CD4-positive, alpha-beta T cell treated with Interleukin-6 at 100 ng/mL for 8 hours (primary cell): ENCODE results near the gene RNF222.
"Not testable (repeated sequence)": the region's sequence is repeated elsewhere in the genome, so short reads cannot be mapped to it uniquely, and the experiment has no call there.

Experiments
- DNase-seq: peaks from one replicate; pipeline ENCODE4 v3.0.0-alpha.2; 2020; ENCODE audit warnings: mixed read lengths, low spot score

Gene RNF222

DNA sequence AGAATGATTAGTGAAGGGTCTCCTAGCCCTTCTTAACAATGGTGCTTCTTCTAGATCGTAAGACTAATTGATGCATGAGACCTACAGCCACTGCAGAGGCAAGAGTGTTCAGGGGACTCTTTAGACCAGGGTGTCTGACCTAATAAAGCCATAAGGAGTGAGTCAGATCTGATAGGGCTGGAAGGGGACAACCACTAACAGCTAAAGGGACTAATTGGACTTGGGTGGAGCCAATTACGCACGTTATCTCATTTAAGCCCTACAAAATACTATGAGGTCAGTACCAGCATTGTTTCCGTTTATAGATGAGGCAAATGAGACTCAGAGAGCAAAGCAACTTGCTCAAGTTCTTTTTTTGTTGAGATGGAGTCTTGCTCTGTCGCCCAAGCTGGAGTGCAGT lies 14.5 kb upstream of the RNF222 start:
- no peak for DNase-seq

DNA sequence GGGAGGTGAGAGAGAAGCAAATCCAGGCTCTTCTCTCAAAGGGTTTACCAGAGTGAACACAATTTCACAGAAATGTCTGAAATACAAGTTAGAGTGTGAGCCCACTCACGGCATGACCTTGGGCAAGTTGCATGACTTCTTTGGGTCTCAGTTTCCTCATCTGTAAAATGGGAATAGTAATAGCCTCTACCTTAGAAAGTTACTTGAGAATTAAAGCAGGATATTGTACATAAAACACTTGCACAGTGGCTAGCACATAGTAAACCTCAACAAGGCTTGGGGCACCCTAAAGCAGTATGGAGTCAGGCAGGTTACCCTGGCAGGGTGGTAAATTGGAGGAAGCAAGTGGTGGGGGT lies 13.2 kb upstream of the RNF222 start:
- no peak for DNase-seq

DNA sequence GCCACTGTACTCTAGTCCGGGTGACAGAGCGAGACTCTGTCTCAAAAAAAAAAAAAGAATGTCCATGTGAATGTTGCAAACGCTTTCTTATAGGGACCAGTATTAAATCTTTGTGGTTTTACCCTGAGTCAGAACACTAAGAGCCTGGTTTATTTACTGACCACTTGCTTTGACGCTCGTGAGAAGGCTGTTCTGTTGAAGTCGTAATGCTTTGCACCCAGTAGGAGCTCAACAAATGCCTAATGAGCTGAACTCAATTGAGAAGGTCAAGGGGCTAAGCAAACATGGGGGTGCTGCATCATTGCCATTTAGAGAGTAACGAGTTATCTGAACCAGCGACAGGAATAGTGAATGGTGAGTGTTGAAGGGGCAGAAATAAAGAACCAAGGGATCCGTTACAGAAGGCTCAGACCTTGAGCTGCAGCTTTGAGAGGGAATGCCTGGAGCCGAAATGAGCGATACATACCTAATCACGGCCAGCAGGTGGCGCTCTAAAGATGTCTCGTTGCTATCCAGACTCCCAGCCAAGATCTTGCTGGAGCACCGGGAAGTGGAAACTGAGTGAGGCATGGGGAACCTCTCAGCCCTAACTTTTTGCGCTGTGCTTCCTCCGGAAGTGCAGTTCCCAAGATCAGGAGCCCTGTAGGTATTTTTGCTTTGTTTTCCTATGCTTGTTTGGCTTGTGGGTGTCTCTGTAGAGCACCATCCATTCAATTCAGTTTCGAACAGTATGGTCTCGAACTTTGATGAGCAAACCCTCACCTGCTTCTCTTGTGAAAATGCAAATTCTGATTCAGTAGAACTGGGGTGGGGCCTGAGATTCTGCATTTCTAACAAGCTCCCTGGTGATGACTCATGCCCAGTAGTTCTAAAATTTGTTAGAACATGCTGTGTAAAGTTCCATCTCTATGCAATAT lies 12.6 kb upstream of the RNF222 start:
- peak; percentile 72 for DNase-seq

- no peak for DNase-seq
These were observed 10.7 kb upstream of the RNF222 start for GRCh38 chr17:8408371-8408770.

GRCh38 chr17:8406174-8406573 lies 8.5 kb upstream of the RNF222 start:
- DNase-seq, result no peak

DNA sequence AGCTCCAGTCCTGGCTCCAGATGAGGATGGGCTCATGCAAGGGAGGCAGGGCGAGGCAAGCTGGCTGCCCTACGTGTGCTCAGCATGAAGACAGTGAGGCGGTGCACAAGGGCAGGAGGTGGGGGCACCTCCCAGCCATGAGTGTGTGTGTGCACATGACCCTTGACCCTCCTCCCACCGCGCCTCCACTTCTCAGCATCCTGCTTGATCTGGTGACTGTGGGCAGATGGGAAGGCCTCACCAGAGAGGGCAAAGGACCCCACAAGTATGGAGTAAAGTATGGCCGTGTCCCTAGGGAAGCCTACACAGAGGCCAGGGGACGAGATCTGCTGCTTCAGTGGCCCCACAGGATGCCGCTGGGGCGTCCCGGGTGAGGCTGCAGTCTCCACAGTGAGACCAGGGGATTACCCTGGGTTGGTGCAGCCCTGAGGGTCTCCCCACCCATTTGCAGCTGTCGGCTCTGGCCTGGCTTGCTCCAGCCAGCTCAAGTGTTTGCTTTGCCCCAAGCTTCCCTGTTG lies 7.9 kb upstream of the RNF222 start:
- no peak for DNase-seq

DNA sequence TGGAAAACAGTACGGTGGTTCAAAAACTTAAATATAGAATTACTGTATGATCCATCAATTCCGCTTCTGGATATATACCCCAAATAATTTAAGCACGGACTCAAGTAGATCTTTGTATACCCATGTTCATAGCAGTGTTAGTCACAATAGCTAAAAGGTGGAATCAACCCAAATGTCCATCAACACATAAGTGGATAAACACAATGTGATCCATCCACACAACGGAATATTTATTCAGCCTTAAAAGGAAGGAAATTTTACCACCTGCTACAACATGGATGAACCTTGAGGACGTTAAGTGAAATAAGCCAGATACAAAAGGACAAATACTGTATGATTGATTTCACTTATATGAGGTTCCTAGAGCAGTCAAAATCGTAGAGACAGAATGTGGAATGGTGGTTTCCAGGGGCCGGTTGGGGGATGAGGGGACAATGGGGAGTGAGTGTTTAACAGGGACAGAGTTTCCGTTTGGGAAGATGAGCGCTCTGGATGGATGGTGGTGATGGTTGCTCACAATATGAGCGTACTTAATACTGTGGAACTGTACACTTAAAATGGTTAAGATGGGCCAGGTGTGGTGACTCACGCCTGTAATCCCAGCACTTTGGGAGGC lies 5.4 kb upstream of the RNF222 start:
- no peak for DNase-seq

DNA sequence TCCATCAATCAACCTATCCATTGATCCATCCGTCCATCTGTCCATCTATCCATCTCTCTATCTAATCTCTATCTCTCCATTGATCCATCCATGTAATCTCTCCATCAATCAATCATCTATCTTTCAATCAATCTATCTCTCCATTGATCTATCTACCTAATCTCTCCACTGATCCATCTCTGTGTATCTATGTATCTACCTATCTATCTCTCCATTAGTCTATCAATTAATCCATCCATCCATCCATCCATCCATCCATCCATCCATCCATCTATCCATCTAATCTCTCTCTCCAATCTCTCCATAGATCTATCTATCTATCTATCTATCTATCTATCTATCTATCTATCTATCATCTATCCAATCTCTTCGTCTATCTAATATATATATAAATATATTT lies 3.5 kb upstream of the RNF222 start:
- DNase-seq, result no peak

DNA sequence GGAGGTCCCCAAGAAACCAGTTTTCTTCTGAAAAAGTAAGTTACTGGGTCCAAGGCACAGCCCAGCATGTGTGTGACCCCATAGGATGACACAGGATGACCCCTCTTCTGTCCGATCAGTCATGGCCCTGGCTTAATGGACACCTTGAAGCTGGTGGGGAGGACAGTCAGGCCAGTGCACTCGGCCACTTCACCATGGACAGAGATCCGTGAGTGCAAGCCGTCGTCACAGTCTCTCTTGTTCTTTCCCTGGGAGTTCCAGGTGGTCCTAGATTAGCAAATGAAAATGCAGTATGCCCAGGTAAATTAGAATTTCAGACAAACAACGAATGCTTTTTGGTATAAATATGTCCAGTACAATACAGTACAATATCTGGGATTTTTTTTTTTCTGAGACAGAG lies 1.4 kb upstream of the RNF222 start:
- no peak for DNase-seq

- not testable (repeated sequence) for DNase-seq
These were observed 3.1 kb downstream of the RNF222 start for GRCh38 chr17:8394497-8394896.

DNA sequence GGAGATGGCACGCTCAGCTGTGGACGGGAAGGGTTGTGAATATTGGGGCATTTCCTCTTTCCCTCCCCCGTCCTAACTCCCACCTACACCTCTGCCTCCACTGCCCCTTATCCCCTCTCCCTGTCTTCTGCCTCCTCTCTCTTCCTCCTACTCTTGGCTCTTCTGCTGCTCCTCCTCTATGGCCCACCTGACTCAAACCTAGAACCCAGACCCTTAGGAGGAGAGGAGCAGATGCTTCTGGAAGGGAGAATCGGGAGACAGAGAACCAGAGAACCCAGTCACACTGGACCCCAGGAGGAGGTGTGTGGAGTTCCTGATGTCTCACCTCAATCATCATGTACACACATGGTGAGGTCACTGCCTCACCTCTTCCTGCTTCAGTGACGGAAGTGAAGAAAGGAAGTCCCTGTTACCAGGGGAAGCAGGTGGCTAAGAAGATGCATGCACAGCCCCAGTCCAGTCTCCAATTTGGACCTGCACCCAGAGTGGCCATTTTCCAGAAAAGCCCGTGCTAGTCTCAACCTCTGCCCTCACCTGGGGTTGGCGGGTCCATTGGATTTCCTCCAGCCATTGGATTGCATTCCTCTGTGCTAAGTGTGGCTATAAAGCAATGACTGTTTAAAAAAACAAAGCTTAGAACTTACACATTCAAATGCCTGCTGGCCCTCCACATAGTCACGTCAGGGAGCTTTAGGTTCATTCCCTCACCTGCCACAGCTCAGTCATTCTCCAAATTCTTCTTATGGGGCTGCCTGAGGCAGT lies 4.0 kb downstream of the RNF222 start:
- DNase-seq, result peak; percentile 54

DNA sequence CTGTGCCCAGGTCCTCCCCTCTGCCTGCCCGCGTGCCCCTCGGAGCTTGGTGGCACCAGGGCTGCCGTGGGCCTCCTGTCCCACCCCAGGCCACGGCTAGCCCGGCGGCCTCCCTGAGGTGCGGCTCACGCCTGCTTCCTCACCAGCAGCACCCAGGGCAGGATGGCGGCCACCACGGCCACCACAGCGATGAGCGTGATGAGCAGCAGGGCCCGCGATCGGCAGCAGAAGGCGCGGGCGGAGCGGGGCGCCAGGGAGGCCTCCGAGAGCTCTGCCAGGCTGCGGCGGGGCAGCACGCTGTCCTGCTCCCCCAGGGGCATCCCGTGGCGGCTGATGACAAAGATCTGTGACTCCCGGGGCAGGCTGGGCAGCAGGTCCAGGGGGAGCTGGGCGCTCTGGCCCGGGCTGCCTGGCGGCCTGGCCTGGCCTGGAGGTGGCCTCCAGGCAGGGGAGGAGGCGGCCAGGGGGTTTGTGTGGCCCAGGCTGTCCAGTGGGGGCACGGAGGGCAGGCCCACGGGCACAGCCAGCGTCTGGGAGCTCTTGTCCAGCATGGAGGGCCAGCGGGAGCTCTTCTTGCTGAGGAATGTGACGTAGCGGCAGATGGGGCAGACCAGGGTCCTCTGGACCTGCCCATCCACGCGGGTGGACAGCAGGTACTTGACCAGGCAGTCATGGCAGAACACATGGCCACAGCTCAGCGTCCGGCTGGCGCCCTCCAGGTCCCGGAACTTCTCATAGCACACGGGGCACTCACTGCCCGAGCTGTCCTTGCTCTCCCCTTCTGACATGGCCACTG lies 4.8 kb downstream of the RNF222 start:
- DNase-seq, result no peak

DNA sequence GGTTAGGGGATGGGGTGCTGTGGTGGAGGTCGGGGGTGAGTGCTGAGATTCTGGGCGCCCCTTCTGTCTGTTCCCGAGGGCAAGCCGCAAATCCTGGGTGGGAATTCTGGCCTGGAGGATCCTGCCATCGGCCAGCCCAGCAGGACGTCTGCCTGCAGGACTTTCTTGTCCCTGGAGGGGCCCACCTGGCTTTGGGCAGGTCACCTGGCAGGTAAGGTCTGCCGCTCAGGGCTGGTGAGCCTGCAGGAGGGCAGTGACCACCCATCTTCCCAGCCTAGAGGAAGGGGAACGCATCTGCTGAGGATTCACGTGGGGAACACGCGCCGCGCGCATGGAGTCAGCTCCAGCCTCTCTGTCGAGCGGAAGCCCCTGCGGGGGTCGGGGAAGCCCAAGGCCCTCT lies 5.4 kb downstream of the RNF222 start:
- no peak for DNase-seq

- DNase-seq, result no peak
These were observed 5.9 kb downstream of the RNF222 start for GRCh38 chr17:8391711-8392110.

- DNase-seq, result no peak
These were observed 9.5 kb downstream of the RNF222 start for GRCh38 chr17:8387914-8388651.

GRCh38 chr17:8386841-8387240 lies 10.8 kb downstream of the RNF222 start:
- DNase-seq, result no peak

GRCh38 chr17:8384801-8385378 lies 12.7 kb downstream of the RNF222 start:
- DNase-seq, result no peak

DNA sequence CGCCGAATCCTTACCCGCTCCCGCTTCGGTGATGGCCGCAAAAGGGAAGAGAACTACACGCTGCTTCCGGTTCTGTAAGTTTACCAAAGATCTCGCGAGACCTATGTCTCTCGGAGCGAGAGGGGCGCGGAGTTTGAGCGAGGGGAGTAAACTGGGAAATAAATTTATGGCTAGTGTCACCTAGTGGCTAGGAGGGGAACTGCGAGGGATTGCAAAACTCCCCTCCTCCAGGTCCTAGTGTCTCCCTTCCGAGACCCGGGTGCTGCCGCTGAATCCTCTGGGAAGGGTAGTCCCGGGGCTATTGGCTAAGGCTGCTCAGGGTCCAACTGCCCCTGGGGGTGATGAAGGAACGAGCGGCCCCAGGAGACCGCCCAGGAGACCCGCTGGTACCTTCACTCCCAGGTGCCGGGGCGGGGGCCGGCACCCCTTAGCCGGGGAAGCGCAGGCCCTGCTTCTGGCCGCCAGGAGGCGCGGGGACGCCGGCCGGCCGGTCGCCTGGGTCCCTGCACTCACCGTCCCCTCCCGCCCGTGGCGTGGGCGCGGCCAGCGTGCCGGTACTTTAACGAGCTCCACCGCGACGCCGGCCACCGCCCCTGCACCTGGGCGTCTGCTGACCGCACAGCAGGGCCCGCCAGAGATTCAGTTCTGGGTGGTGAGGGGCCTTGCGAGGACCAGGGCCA lies 14.3 kb downstream of the RNF222 start, which contains the start of gene RPL26:
Gene RPL26, minus strand, starts transcription at position 51 of the 680 bp plus-strand sequence. CDS start 883 bp downstream, outside the sequence.
- DNase-seq, result peak; percentile 97

DNA sequence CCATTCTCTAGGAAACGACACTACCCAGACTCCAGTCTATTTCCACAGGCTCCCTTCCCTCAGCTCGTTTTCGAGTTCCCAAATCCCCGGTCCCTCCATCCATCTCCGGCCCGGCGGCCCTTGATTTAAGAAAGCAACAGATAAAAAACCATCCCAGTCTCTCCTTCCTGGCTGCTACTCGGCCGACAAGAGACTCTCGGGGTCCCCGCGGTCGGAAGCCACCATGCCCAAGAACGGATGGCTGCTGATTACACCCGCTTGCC lies 14.8 kb downstream of the RNF222 start:
- no peak for DNase-seq
